Testis (tissue), 2 donors: ENCODE results near the gene RAB3IP.

Experiments used
- POLR2A ChIP-seq: fragments of 450-650 bp; IDR thresholded peaks from one replicate; pipeline ENCODE4 v1.6.1; 2017; ENCODE audit warnings: antibody characterized with exemption, mild to moderate bottlenecking, moderate library complexity
- TF ChIP-seq, protein P1 (sequence below), 3 experiments: fragments of 450-650 bp in 2 of 3; fragments of 200-600 bp in 1 of 3; sonication (generic) in 1 of 3; IDR thresholded peaks; one replicate each; pipeline ENCODE4 v1.5.1; 2016 to 2019; ENCODE audit warnings: antibody characterized with exemption in 3 of 3, mild to moderate bottlenecking in 2 of 3, moderate library complexity in 1 of 3

DNA sequence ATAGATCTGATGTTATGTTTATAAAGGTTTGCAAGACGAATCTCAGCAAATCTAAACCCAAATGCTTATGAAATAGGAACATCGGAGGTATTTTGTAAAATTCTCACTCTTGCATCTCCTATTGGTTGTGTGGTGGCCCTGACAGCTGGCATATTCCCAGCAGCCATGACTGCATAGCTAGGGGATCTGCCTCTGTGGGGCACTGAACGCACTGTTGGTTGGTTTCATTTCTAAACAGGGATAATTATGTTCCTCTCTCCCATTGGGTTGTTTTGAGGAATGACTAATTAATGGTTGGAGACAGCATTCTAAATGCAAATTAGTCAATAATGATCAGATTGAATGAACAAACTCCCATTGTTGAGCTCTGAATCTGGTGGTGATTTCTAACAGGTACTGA, 36.8 kb upstream of the RAB3IP start:
- TF ChIP-seq, protein P1, sequence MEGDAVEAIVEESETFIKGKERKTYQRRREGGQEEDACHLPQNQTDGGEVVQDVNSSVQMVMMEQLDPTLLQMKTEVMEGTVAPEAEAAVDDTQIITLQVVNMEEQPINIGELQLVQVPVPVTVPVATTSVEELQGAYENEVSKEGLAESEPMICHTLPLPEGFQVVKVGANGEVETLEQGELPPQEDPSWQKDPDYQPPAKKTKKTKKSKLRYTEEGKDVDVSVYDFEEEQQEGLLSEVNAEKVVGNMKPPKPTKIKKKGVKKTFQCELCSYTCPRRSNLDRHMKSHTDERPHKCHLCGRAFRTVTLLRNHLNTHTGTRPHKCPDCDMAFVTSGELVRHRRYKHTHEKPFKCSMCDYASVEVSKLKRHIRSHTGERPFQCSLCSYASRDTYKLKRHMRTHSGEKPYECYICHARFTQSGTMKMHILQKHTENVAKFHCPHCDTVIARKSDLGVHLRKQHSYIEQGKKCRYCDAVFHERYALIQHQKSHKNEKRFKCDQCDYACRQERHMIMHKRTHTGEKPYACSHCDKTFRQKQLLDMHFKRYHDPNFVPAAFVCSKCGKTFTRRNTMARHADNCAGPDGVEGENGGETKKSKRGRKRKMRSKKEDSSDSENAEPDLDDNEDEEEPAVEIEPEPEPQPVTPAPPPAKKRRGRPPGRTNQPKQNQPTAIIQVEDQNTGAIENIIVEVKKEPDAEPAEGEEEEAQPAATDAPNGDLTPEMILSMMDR (IDR thresholded peaks at IDR 0.05), result no peak
- no peak for TF ChIP-seq POLR2A
